Activated effector memory CD4-positive, alpha-beta T cell treated with anti-CD3 and anti-CD28 coated beads, Interleukin-2, amount 50 U/mL, for 16 hours (primary cell): ENCODE measurements around the gene FAM236B.
"Not testable (repeated sequence)": the region's sequence is repeated elsewhere in the genome, so short reads cannot be mapped to it uniquely, and the experiment has no call there.

ENCODE experiments used
- DNase-seq: peaks from one replicate; pipeline ENCODE4 v3.0.0-alpha.2; 2020

Gene FAM236B

GRCh38 chrX:72782560-72782959 lies at the start of gene FAM236B:
TSS of gene FAM236B (minus strand) at chrX:72782660. CDS start at chrX:72782560, 100 bp downstream.
- not testable (repeated sequence) for DNase-seq

DNA sequence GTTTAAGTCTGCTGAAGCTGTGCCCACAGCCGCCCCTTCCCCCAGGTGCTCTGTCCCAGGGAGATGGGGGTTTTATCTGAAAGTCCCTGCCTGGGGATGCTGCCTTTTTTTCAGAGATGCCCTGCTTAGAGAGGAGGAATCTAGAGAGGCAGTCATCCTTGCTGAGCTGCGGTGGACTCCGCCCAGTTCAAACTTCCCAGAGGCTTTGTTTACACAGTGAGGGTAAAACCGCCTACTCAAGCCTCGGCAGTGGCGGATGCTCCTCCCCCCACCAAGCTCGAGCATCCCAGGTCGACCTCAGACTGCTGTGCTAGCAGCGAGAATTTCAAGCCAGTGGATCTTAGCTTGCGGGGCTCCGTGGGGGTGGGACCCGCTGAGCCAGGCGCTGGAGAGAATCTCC lies 48.2 kb upstream of the FAM236B start:
- not testable (repeated sequence) for DNase-seq

GRCh38 chrX:72808110-72808509 lies 25.6 kb upstream of the FAM236B start, which contains the start of gene FAM236D:
TSS of gene FAM236D (minus strand) at chrX:72808210. CDS start at chrX:72808110, 100 bp downstream.
- DNase-seq: not testable (repeated sequence)

DNA sequence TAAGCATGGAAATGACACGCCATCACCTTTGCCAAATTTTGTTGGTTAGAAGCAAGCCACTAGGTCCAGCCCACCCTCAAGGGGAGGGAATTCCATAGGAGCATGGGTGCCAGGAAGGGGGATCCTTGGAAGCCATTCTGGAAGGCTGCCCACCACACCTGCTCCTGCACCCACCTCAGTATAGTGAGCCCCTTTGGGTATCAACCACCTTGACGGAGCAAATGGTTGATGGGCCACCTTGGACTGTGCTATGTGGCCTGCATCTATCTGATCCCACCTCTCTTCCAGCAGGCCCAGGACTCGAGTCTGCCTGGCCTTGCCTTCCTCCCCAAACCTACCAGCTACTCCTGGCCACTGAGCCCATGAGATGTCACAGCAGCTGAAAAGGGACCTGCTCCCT lies 7.9 kb upstream of the FAM236B start:
- not testable (repeated sequence) for DNase-seq

- DNase-seq: not testable (repeated sequence)
Observed at GRCh38 chrX:72788142-72788541, 5.7 kb upstream of the FAM236B start.

- not testable (repeated sequence) for DNase-seq
Observed at GRCh38 chrX:72783964-72784363, 1.5 kb upstream of the FAM236B start.

DNA sequence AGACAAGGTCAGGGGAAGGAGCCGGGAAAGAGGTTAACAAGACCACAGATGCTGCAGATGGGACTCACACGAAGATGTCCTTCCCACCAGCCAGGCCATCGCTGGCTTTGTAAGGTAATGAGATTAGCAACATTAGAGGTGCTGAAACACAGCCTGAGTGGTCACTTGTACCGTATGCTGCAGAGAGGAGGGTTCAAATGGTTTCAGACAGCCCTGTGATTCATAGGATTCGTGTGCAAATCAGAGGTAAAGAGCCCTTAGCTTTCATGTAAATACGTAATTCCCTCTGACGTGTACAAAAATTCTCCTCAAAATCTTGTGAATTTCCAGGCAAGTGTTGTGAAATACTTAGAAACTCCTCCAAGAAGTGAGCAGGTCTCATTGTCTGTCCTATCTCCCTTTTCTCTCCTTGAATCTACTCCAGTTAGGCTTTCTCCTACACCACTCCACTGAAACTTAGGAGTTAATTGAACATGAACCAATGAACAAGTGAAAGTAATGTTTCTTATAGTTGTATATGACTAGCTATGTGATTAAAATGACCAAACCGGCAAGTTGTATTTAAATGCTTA lies 991 bp upstream of the FAM236B start:
- not testable (repeated sequence) for DNase-seq

DNA sequence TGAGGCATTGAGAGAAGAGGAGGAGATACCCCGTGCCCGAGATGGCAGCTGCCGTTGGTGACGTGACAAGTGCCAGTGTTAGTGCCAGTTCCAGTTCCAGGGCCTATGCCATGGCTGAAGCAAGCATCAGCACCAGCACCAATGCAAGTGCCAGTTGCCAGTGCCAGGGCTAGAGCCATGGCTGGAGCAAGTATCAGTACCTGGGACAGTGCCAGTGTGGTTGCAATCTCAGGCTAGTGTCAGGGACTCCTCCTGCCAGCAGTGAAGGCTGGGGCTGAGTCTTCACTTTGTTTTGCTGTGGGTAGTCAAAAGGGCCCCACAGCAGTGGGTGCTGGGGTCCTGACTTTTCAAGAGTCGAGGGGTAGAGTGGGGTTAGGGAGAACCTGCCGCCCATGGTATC lies 4.3 kb downstream of the FAM236B start:
- DNase-seq: not testable (repeated sequence)

GRCh38 chrX:72777467-72777790 lies 5.0 kb downstream of the FAM236B start:
- DNase-seq: not testable (repeated sequence)

GRCh38 chrX:72776653-72777466 lies 5.6 kb downstream of the FAM236B start, which contains the start of gene DMRTC1B:
TSS of gene DMRTC1B (plus strand) at chrX:72776890. CDS start at chrX:72845136, 68,246 bp downstream.
- not testable (repeated sequence) for DNase-seq

DNA sequence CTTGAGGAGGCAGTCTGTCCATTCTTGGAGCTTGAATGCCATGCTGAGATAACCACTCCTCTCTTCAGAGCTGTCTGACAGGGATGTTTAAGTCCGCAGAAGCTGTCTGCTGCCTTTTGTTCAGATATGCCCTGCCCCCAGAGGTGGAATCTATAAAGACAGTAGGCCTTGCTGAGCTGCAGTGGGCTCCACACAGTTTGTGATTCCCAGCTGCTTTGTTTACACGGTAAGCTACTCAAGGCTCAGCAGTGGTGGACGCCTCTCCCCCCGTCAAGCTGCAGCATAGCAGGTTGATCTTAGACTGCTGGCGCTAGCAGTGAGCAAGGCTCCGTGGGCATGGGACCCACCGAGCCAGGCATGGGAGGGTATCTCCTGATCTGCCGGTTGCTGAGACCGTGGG lies 22.0 kb downstream of the FAM236B start:
- not testable (repeated sequence) for DNase-seq

DNA sequence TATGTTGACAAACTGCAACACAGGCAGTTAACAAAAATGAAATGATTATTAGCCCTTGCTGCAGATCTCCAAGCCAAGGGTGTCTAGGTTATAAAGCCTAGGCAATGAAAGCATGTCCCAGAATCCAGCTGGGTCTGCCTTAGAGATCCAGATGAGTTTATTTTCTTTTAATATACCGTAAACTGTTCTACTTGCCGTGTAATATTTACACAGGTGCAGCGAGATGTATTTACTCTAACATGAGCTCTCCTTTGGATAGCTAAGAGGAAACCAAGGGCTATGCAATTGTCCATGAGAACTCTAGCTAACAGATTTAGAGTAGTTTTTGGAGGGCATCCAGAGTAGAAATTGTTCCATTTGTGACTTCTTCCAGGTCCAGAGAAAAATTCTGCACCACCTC lies 33.9 kb downstream of the FAM236B start:
- not testable (repeated sequence) for DNase-seq

DNA sequence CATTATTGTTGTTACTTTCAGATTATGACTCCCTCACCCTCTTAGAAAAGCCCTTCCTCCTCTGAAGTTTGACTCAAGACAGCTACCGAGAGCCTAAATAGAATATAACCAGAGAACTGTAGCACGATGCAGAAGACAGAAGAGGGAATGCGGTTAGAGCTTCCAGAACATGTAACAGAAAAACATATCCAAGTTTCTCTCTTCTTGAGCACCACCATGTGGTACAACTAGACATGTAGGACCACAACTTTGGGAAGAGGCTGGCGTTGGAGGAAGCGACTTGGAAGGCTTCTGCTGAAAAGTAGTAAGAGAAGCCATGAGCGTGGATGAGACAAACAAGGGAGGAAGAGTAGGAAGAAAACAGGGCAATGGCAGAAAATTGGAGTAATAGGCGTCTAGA lies 36.9 kb downstream of the FAM236B start:
- not testable (repeated sequence) for DNase-seq

DNA sequence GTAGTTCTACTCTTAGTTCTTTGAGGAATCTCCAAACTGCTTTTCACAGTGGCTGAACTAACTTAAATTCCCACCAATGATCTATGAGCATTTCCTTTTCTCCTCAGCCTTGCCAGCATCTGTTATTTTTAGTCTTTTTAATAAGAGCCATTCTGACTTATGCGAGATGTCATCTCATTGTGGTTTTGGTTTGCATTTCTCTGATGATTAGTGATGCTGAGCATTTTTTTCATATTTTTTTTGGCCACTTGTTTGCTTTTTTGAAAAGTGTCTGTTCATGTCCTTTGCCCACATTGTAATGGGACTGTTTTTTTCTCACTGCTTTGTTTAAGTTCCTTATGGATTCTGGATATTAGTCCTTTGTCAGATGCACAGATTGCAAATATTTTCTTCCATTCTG lies 46.9 kb downstream of the FAM236B start:
- no peak for DNase-seq

DNA sequence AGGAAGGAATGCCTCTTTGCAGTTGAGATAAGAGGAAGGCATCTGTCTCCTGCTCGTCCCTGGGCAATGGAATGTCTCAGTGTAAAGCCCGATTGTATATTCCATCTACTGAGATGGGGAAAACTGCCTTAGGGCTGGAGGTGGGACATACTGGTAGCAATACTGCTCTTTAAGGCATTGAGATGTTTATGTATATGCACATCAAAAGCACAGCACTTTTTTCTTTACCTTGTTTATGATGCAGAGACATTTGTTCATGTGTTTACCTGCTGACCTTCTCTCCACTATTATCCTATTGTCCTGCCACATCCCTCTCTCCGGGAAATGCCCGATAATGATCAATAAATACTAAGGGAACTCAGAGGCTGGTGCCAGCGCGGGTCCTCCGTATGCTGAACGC lies 48.8 kb downstream of the FAM236B start:
- DNase-seq: not testable (repeated sequence)
